Measurements from ENCODE around the gene ITIH4.

ITIH4 gene

GRCh38 chr3:52791928-52792327 lies 38.5 kb downstream of the ITIH4 start:
- TF ChIP-seq, protein P1, sequence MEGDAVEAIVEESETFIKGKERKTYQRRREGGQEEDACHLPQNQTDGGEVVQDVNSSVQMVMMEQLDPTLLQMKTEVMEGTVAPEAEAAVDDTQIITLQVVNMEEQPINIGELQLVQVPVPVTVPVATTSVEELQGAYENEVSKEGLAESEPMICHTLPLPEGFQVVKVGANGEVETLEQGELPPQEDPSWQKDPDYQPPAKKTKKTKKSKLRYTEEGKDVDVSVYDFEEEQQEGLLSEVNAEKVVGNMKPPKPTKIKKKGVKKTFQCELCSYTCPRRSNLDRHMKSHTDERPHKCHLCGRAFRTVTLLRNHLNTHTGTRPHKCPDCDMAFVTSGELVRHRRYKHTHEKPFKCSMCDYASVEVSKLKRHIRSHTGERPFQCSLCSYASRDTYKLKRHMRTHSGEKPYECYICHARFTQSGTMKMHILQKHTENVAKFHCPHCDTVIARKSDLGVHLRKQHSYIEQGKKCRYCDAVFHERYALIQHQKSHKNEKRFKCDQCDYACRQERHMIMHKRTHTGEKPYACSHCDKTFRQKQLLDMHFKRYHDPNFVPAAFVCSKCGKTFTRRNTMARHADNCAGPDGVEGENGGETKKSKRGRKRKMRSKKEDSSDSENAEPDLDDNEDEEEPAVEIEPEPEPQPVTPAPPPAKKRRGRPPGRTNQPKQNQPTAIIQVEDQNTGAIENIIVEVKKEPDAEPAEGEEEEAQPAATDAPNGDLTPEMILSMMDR (IDR thresholded peaks at IDR 0.05; ENCODE audit: borderline replicate concordance, extremely low read depth, low read length, poor library complexity, severe bottlenecking): no peak
- no peak for TF ChIP-seq EZH2 (IDR thresholded peaks at IDR 0.05; ENCODE audit: borderline replicate concordance, low read depth, low read length, severe bottlenecking)
- no peak overlapping the region for H3K4me3 ChIP-seq (ENCODE audit: low read depth in 1 of 2, low read length in 2 of 2)
- no peaks in the 10 kb centered on the region for H3K27me3 ChIP-seq (ENCODE audit: insufficient read depth, low read length, poor library complexity)
- no peaks in the 10 kb centered on the region for H3K79me2 ChIP-seq (ENCODE audit: insufficient read depth, low read length)
- ATAC-seq (ENCODE audit: insufficient read depth, low read depth) (no peak), DNase-seq (no peak)
- H3K4me1 ChIP-seq (ENCODE audit: insufficient read depth, low read length): no peaks in the 10 kb centered on the region
- no peak overlapping the region for H3K4me2 ChIP-seq (ENCODE audit: insufficient read depth, low read length)
- no peak overlapping the region for H2AFZ ChIP-seq (ENCODE audit: low read depth, low read length)
- H3K27ac ChIP-seq (ENCODE audit: low read length): no peak overlapping the region
- H3K9ac ChIP-seq (ENCODE audit: low read depth, low read length): no peak overlapping the region
- no peaks in the 10 kb centered on the region for H3K36me3 ChIP-seq (ENCODE audit: insufficient read depth, low read length)
- no peaks in the 10 kb centered on the region for H3K9me3 ChIP-seq (ENCODE audit: insufficient read depth, low read length, severe bottlenecking)
- no peaks in the 10 kb centered on the region for H4K20me1 ChIP-seq (ENCODE audit: insufficient read depth, low read length)

GRCh38 chr3:52791366-52791765 lies 39.1 kb downstream of the ITIH4 start:
- Histone ChIP-seq H3K9ac (ENCODE audit: low read depth, low read length) (no peak overlapping the region), H3K9me3 (ENCODE audit: insufficient read depth, low read length, severe bottlenecking) (no peaks in the 10 kb centered on the region), H4K20me1 (ENCODE audit: insufficient read depth, low read length) (no peaks in the 10 kb centered on the region), H3K4me3 (ENCODE audit: low read depth in 1 of 2, low read length in 2 of 2) (no peak overlapping the region), H3K27ac (ENCODE audit: low read length) (no peak overlapping the region), H2AFZ (ENCODE audit: low read depth, low read length) (no peak overlapping the region), H3K36me3 (ENCODE audit: insufficient read depth, low read length) (no peaks in the 10 kb centered on the region), H3K79me2 (ENCODE audit: insufficient read depth, low read length) (no peaks in the 10 kb centered on the region), H3K27me3 (ENCODE audit: insufficient read depth, low read length, poor library complexity) (no peaks in the 10 kb centered on the region), H3K4me1 (ENCODE audit: insufficient read depth, low read length) (no peaks in the 10 kb centered on the region), H3K4me2 (ENCODE audit: insufficient read depth, low read length) (no peak overlapping the region)
- no peak for TF ChIP-seq EZH2 (IDR thresholded peaks at IDR 0.05; ENCODE audit: borderline replicate concordance, low read depth, low read length, severe bottlenecking)
- TF ChIP-seq, protein P1 (IDR thresholded peaks at IDR 0.05; ENCODE audit: borderline replicate concordance, extremely low read depth, low read length, poor library complexity, severe bottlenecking): no peak
- ATAC-seq (ENCODE audit: insufficient read depth, low read depth) (no peak), DNase-seq (no peak)

DNA sequence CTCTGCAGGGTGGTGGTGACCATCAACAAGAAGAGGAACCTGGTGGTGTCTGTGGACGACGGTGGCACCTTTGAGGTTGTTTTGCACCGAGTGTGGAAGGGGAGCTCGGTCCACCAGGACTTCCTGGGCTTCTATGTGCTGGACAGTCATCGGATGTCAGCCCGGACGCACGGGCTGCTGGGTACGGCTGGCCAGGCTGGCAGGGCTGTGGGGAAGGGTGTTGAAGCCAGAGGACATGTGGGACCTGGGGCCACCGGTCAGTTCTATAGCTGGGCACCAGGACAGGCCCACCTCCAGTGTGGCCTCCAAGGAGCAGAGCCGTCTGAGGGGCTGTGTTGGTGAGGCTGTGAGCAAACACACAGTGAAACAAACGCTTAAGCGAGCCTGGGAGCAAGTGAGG lies 39.7 kb downstream of the ITIH4 start:
- H3K27ac ChIP-seq (ENCODE audit: low read length): no peak overlapping the region
- no peaks in the 10 kb centered on the region for H3K4me1 ChIP-seq (ENCODE audit: insufficient read depth, low read length)
- H3K9ac ChIP-seq (ENCODE audit: low read depth, low read length): no peak overlapping the region
- H4K20me1 ChIP-seq (ENCODE audit: insufficient read depth, low read length): no peaks in the 10 kb centered on the region
- H3K79me2 ChIP-seq (ENCODE audit: insufficient read depth, low read length): no peaks in the 10 kb centered on the region
- H3K9me3 ChIP-seq (ENCODE audit: insufficient read depth, low read length, severe bottlenecking): no peaks in the 10 kb centered on the region
- no peak for TF ChIP-seq EZH2 (IDR thresholded peaks at IDR 0.05; ENCODE audit: borderline replicate concordance, low read depth, low read length, severe bottlenecking)
- TF ChIP-seq, protein P1 (IDR thresholded peaks at IDR 0.05; ENCODE audit: borderline replicate concordance, extremely low read depth, low read length, poor library complexity, severe bottlenecking): no peak
- H3K4me2 ChIP-seq (ENCODE audit: insufficient read depth, low read length): no peak overlapping the region
- H2AFZ ChIP-seq (ENCODE audit: low read depth, low read length): no peak overlapping the region
- ATAC-seq (ENCODE audit: insufficient read depth, low read depth): no peak
- no peaks in the 10 kb centered on the region for H3K27me3 ChIP-seq (ENCODE audit: insufficient read depth, low read length, poor library complexity)
- H3K36me3 ChIP-seq (ENCODE audit: insufficient read depth, low read length): no peaks in the 10 kb centered on the region
- no peak for DNase-seq
- no peak overlapping the region for H3K4me3 ChIP-seq (ENCODE audit: low read depth in 1 of 2, low read length in 2 of 2)

- DNase-seq (no peak), ATAC-seq (ENCODE audit: insufficient read depth, low read depth) (no peak)
- H3K9me3 ChIP-seq (ENCODE audit: insufficient read depth, low read length, severe bottlenecking): no peaks in the 10 kb centered on the region
- H3K79me2 ChIP-seq (ENCODE audit: insufficient read depth, low read length): no peaks in the 10 kb centered on the region
- no peak overlapping the region for H3K4me2 ChIP-seq (ENCODE audit: insufficient read depth, low read length)
- no peak overlapping the region for H3K9ac ChIP-seq (ENCODE audit: low read depth, low read length)
- H3K36me3 ChIP-seq (ENCODE audit: insufficient read depth, low read length): no peaks in the 10 kb centered on the region
- no peaks in the 10 kb centered on the region for H3K27me3 ChIP-seq (ENCODE audit: insufficient read depth, low read length, poor library complexity)
- TF ChIP-seq, protein P1 (IDR thresholded peaks at IDR 0.05; ENCODE audit: borderline replicate concordance, extremely low read depth, low read length, poor library complexity, severe bottlenecking): no peak
- no peak for TF ChIP-seq EZH2 (IDR thresholded peaks at IDR 0.05; ENCODE audit: borderline replicate concordance, low read depth, low read length, severe bottlenecking)
- H3K27ac ChIP-seq (ENCODE audit: low read length): no peak overlapping the region
- H3K4me1 ChIP-seq (ENCODE audit: insufficient read depth, low read length): no peaks in the 10 kb centered on the region
- H3K4me3 ChIP-seq (ENCODE audit: low read depth in 1 of 2, low read length in 2 of 2): no peak overlapping the region
- H2AFZ ChIP-seq (ENCODE audit: low read depth, low read length): no peak overlapping the region
- no peaks in the 10 kb centered on the region for H4K20me1 ChIP-seq (ENCODE audit: insufficient read depth, low read length)
These were observed 40.1 kb downstream of the ITIH4 start for GRCh38 chr3:52790337-52790736.

Data from DND-41 (cell line).